Midbrain (tissue), 1 donor: Measurements from ENCODE around the gene C3.
"Not testable (repeated sequence)": the region's sequence is repeated elsewhere in the genome, so short reads cannot be mapped to it uniquely, and the experiment has no call there.

Source experiments
- DNase-seq: peaks from one replicate; lab custom pipeline; 2025; lab: John Stamatoyannopoulos, UW

Gene C3

GRCh38 chr19:6720369-6721137, at the start of gene C3:
Gene C3 (minus strand): TSS chr19:6720650. CDS start chr19:6720589, 61 bp downstream.
- DNase-seq = peak; percentile 55

DNA sequence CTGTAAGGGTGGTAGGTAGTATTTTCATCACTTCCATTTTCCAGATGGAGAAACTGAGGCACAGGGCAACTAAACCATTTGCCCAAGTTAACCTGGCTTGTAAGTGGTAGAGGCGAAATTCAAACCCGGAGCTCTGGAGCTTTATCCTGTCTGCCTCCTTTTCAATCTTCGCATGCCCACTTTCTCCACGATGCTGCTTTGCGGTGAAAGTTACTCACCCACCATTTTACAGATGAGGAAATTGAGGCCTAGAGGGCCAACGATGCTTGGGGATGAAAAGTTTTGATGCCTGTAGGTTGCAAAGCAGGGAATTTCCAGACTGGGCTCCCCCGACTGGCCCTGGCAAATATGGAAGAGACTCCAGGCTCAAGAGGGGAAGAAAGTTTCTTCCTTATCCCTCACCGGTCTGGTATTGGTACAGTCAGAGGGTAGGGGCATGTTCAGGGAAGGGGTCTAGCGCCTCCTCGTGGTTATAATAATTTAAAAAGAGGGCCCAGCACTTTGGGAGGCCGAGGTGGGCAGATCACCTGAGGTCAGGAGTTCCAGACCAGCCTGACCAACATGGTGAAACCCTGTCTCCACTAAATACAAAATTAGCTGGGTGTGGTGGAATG, 48.7 kb upstream of the C3 start:
- no peak for DNase-seq

- no peak for DNase-seq
Observed at GRCh38 chr19:6768236-6768785, 47.9 kb upstream of the C3 start.

DNA sequence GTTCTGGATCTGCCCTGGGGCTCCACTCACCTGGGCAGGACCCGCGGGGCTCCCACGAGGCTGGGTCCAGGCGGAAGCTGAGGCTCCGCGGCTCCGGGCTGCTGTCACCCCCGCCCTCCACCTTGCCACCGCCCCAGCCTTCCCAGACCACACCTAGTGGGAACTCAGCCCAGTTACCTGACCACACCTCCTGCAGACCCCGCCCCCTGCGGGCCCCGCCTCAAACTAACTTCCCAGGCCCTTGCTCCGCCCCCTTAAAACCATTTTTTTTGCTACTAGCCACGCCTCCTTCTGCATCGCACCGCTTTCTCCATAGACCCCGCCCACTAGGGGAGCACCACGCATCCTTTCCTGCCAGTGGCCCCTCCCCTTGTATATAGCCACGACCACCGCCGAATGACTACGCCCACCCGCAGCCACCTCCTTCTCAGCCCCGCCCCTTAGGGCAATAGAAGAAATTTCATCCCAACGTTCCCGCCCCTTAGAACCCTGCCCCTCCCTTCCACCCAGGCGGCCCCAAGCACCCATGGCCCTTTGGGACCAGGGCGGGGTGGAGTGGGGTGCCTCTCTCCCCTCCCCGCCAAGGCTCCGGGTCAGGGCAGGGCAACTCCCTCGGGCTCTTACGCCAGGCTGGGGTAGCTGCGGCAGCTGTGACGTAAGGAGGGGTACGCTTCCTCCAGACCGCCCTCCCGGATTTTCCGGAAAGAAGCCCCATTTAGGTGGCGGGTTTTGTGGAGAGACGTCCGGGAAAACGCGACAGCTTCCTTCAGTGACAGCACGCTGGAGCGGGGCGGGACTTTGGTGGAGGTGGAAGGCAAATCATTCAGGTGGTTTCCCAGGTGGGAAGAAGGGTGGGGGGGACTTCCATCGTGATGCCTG, 47.1 kb upstream of the C3 start, which contains the start of gene SH2D3A:
Gene SH2D3A, minus strand, starts transcription at position 79 of the 879 bp plus-strand sequence. CDS start 3,687 bp downstream, outside the sequence.
- DNase-seq = no peak

DNA sequence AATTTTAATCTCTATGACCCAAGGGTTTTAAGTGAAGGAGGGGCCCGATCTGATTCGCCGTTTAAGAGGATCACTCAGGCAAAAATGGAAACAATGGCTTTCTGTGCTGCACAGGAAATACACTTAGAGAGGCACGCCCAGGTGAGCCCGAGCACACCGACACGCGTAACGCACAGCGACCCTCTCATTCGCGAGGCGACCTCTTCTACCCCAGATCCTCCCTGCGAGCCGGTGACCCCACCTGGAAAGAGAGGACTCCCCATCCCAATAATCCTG, 46.6 kb upstream of the C3 start:
- no peak for DNase-seq

GRCh38 chr19:6766357-6767080, 46.1 kb upstream of the C3 start:
- no peak for DNase-seq

DNA sequence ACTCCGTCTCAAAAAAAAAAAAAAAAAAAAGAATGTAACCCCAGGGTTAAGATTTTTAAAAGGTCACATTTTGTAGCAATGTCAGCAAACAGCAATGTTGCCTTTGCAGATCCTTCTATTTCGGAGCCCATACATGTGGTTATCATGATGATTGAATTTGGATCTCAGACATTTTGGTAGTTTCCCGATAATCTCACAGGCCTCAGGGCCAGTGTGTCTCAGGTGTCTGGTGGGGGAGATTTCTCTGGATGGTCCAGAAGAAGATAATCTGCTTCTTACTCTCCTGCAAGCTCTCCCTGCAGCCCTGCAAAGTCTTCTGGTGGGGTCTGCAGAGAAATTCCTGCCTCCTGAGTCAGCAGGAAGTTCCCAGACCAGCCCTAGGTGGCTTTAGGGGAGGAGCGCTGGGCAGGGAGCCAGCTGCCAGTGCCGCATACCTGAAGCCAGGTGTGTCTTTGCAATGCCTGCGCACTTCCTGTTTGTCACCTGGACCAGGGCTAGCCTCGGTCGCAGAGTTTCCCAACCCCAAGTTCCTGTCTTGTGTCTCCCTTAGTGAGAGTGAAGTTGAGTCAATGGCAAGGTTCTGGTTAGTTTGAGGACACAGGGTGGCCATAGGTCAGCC, 45.4 kb upstream of the C3 start:
- no peak for DNase-seq

DNA sequence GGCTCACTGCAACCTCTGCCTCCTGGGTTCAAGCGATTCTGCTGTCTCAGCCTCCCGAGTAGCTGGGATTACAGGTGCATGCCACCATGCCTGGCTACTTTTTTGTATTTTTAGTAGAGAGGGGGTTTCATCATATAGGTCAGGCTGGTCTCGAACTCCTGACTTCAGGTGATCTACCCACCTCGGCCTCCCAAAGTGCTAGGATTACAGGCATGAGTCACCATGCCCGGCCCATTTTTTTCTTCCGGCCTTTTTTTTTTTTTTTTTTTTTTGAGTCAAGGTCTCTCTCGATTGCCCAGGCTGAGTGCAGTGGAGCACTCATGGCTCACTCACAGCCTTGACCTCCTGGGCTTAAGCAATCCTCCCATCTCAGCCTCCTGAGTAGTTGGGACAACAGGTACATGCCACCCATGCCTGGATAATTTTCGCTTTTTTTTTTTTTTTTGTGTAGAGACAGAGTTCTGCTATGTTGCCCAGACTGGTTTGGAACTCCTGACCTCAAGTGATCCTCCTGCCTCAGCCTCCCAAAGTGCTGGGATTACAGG, 41.9 kb upstream of the C3 start:
- DNase-seq = not testable (repeated sequence)

DNA sequence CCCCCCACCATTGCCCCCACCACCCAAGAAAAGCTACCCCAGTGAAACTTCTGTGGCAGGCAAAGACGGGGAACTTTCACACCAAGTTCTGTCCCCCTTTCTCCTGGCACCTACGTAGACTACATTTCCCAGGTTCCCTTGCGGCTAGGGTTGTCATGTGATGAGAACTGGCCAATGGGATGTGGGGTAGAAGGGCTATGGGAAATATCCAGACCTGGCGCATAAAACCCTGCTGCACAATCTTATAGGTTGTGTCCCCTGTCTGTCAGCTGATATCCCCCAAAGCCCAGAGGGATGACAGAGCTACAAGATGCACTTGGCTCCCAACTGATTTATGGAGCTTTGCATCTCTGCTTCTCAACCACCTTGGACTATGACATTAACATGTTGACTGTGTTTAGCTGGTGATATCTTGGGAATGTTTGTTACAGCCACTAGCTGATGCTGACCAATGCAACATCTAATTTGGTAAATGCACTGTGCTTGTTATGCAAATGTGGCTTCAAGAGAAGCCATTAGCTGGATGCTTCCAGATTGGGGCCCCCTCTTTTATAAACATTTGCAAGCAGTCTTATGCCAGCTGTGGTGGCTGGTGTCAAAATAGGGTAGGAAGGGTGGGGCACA, 40.7 kb upstream of the C3 start:
- no peak for DNase-seq

DNA sequence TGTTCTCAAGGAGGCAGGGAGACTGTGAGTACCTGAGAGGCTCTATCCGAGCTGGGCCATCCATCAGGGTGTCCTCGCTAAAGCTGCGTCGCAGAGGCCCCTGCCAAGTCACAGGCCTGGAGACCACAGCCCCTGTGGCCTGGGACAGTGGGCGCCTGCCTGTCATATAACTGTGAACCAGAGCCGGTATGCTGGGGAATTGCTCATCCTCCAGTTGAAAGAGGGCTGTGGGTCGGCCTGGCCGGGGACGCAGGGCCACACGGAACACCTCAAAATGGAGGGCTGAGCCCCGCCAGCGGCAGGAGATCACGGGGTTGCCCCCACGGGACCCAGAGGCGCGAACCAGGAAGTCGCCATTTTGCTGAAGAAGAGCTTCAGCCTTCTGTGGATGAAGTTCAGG, 40.2 kb upstream of the C3 start:
- no peak for DNase-seq

GRCh38 chr19:6754653-6755463, 34.4 kb upstream of the C3 start:
- DNase-seq = no peak

GRCh38 chr19:6754136-6754535, 33.7 kb upstream of the C3 start:
- DNase-seq = no peak

GRCh38 chr19:6753178-6754031, 33.0 kb upstream of the C3 start:
- no peak for DNase-seq

DNA sequence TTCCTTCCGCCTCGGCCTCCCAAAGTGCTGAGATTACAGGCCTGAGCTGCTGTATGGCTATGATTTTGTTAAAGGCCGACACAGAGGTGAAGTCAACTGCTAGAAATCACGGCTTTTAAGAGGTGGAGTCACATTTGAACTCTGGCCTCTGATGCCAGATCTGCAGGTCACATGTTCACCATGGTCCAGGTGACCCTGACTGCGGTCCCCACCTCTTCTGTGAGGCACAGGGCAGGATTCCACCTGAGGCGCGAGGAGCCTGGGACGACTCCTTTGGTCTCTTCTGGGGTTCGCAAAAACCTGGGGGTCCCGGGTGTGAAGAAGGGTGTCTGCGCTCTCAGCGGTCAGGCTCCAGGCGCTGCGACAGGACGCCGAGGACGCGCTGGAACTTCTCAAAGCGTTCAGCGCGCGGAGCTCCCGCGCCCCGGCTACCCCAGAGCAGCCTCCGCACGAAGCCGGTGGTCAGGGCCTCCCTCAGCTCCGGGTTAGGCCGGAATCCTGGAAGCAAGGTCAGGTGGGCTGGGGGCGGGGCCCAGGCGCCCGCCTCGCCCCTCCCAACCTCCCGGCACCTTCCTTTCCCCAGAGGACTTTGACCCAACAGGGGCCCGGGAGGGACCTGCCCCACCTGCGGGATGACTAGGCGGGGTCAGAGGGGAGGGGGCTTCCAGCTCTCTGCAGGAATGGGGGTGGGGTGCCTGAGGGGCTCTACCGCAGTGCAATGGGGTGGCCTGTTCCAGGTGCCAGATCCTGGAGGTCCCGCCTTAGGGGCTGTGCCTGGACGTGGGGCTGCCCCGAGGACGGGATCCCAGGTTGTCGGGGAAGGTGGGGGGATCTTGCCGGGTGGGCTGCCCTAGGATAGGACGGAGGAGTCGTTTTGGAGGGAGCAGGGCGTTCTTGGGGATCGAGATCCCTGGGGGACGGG, 32.1 kb upstream of the C3 start:
- DNase-seq = no peak

DNA sequence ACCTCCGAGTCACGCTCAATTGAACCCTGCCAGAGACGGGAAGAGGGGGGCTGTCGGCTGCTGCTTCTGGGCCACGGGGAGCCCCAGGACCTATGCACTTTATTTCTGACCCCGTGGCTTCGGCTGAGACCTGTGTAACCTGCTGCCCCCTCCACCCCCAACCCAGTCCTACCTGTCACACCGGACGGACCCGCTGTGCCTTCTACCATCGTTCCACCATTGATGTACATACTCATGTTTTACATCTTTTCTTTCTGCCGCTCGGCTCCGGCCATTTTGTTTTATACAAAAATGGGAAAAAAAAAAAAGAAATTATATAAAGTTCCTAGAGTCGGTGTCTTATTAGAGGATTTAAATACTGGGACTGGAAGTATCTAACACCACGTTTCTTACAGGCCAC, 30.7 kb upstream of the C3 start:
- no peak for DNase-seq

DNA sequence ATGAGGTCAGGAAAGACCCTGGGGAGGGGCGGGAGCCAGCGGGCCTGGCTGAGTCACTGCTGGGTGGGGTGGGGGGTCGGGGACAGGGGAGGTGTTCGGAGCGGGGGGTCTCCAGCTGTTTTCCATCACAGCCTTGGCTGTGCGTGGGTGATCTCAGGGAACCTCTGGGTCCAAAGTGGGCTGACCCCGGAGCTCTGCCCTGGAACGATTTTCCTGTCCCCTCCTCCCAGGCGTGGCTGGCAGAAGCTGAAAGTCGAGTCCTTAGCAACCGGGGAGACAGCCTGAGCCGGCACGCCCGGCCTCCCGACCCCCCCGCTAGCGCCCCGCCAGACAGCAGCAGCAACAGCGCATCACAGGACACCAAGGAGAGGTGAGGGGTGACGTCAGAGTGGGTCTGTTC, 29.6 kb upstream of the C3 start:
- DNase-seq = no peak

DNA sequence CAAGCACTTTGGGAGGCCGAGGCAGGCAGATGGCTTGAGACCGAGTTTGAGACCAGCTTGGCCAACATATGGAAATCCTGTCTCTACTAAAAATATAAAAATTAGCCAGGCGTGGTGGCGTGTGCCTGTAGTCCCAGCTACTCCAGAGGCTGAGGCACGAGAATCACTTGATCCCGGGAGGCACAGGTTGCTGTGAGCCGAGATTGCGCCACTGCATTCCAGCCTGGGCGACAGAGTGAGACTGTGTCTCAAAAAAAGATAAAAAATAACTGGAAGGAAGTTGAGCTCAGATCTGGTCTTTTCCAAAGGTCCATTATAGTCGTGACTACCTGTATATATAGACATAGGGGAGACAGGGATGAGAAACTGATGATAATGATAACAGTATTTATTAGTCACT, 28.1 kb upstream of the C3 start:
- DNase-seq = not testable (repeated sequence)

DNA sequence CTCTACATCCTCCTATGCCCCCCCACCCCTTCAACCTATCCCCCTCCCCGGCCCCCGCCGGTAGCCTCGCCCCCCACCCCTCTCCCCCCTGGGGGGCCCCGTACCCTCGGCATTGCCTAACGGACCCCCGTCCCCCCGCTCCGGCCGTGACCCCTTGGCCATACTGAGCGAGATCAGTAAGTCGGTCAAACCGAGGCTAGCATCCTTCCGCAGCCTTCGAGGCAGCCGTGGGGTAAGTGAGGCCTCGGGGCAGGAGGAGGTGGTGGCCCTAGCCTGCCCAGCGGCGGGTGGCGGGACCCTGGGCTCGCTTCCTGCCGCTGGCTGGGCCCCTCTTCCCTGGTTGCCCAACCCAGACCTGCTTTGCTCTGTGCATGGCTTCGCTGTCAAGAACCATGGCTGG, 25.5 kb upstream of the C3 start:
- DNase-seq = no peak
